Astrocyte (in vitro differentiated cells and primary cell): Measurements from ENCODE around the gene DCP1B.

Experiments
- EZH2 ChIP-seq: IDR thresholded peaks from 2 replicates; pipeline ENCODE4 v1.6.1; 2012; ENCODE audit warnings: mild to moderate bottlenecking, low read length, inconsistent platforms; ENCODE audit not compliant: insufficient read depth
- TF ChIP-seq, protein P1 (sequence below): IDR thresholded peaks from 2 replicates; pipeline ENCODE4 v1.5.1; 2011; ENCODE audit warnings: low read depth, mild to moderate bottlenecking, inconsistent platforms, low read length, moderate library complexity; ENCODE audit not compliant: insufficient read depth

DNA sequence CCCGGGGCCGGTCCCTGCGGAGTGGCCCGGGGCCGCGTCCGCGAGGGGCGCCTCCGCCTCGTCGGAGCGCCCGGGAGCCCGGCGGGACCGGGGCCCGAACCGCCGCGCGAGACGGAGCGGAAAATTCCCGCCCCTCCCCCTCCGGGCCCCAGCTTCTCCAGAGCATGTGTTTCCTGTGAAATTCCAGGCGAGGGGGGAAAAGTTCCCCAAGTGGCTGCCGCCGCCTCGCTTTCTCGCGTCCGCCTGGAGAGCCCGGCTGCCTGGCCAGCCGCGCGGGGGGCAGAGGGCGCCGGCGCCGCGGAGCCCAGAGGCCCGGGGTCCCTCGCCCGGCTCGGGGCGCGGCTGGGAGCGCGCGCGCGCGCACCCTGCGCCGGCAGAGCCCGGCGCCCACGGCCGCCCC lies 49.4 kb upstream of the DCP1B start:
- TF ChIP-seq, protein P1, sequence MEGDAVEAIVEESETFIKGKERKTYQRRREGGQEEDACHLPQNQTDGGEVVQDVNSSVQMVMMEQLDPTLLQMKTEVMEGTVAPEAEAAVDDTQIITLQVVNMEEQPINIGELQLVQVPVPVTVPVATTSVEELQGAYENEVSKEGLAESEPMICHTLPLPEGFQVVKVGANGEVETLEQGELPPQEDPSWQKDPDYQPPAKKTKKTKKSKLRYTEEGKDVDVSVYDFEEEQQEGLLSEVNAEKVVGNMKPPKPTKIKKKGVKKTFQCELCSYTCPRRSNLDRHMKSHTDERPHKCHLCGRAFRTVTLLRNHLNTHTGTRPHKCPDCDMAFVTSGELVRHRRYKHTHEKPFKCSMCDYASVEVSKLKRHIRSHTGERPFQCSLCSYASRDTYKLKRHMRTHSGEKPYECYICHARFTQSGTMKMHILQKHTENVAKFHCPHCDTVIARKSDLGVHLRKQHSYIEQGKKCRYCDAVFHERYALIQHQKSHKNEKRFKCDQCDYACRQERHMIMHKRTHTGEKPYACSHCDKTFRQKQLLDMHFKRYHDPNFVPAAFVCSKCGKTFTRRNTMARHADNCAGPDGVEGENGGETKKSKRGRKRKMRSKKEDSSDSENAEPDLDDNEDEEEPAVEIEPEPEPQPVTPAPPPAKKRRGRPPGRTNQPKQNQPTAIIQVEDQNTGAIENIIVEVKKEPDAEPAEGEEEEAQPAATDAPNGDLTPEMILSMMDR = no peak
- no peak for TF ChIP-seq EZH2
